Sigmoid colon (tissue), 4 donors: ENCODE data around the gene RADX.

Source experiments
- CTCF ChIP-seq, 4 experiments: fragments of 450-650 bp in 3 of 4; fragments of 200-600 bp in 1 of 4; IDR thresholded peaks; one replicate each; pipeline ENCODE4 v1.5.1; 2016 to 2019; ENCODE audit warnings: antibody characterized with exemption in 4 of 4, mild to moderate bottlenecking in 3 of 4, moderate library complexity in 2 of 4
- POLR2A ChIP-seq, 2 donors: fragments of 450-650 bp; IDR thresholded peaks; one replicate each; pipeline ENCODE4 v1.6.1; 2016; ENCODE audit warnings: antibody characterized with exemption in 2 of 2, mild to moderate bottlenecking in 2 of 2, moderate library complexity in 2 of 2
- POLR2AphosphoS5 ChIP-seq, 4 donors: sonication (generic); formaldehyde crosslinking; IDR thresholded peaks; one replicate each; pipeline ENCODE4 v1.6.1; 2017; ENCODE audit warnings: antibody characterized with exemption in 4 of 4

GRCh38 chrX:106619797-106620196, 8.0 kb downstream of the RADX start:
- TF ChIP-seq CTCF (IDR thresholded peaks at IDR 0.05) (no peak), POLR2AphosphoS5 (IDR thresholded peaks at IDR 0.05) (no peak), POLR2A (IDR thresholded peaks at IDR 0.05) (no peak)
